GM12878 (cell line): ENCODE data around the gene SHISA7. TPM values are rescaled to one million over a fixed set of nuclear protein-coding genes. Genes with fewer than 3 reads are reported as not detected.
A peak's percentile ranks its signal among the peaks of the same experiment; 100 is the strongest.

Experiments
- ATAC-seq: fragments of 200-7000 bp; cut with Tn5 transposase; 3 replicates; pipeline ENCODE4 v1.9.1; 2020; ENCODE audit warnings: mild to moderate bottlenecking, moderate library complexity
- BruUV-seq: library from RNA; stranded (reverse); fragments of 400-500 nt; replicated peaks from 2 replicates; lab custom pipeline; 2021; lab: Mats Ljungman, UMichigan
- CTCF ChIA-PET: fragments of 300-600 bp; sonication (Branson Sonifier 250); formaldehyde crosslinking; extraction: SDS; loops from one replicate; lab custom pipeline; 2021; ENCODE audit warnings: inconsistent platforms; lab: Yijun Ruan, JAX
- POLR2A ChIA-PET: fragments of 350-600 bp; formaldehyde crosslinking; extraction: SDS; loops from one replicate; lab custom pipeline; 2021; ENCODE audit warnings: inconsistent platforms; lab: Charles Lee
- RAD21 ChIA-PET: fragments of 300-600 bp; sonication (Branson Sonifier 250); formaldehyde crosslinking; loops from one replicate; lab custom pipeline; 2023; ENCODE audit warnings: antibody characterized with exemption; ENCODE audit not compliant: unreplicated experiment; lab: Charles Lee
- SMC1A ChIA-PET: fragments of 300-600 bp; sonication (Branson Sonifier 250); formaldehyde crosslinking; loops from one replicate; lab custom pipeline; 2023; ENCODE audit not compliant: unreplicated experiment, uncharacterized antibody; lab: Charles Lee
- DNase-seq: peaks from one replicate; pipeline ENCODE4 v3.0.0-alpha.2; 2011; ENCODE audit warnings: low read depth, low spot score
- FAIRE-seq: peaks from 3 replicates; lab custom pipeline; 2011; peaks lifted over from hg19 to GRCh38; lab: Jason Lieb, UNC
- H2AFZ ChIP-seq: 2 replicates; pipeline ENCODE4 v1.6.0; 2011; ENCODE audit warnings: low read depth, low read length, control low read depth; ENCODE audit not compliant: control insufficient read depth
- H3K27ac ChIP-seq: 2 replicates; pipeline ENCODE4 v1.5.1; 2011; ENCODE audit warnings: control low read depth; ENCODE audit not compliant: control insufficient read depth, insufficient read depth
- H3K27me3 ChIP-seq, 2 experiments: replicated peaks in 1 of 2; 2 replicates each; pipeline versions ENCODE4 v1.6.0 to v1.6.1; 2011; ENCODE audit warnings: low read length in 1 of 2; ENCODE audit not compliant: control insufficient read depth in 2 of 2, insufficient read depth in 2 of 2
- H3K36me3 ChIP-seq, 2 experiments: 2 replicates each; pipeline ENCODE4 v1.5.1; 2011; ENCODE audit warnings: low read length in 1 of 2; ENCODE audit not compliant: control insufficient read depth in 2 of 2, insufficient read depth in 2 of 2
- H3K4me1 ChIP-seq: 2 replicates; pipeline ENCODE4 v1.6.1; 2011; ENCODE audit warnings: mild to moderate bottlenecking, low read length, moderate library complexity, mixed read lengths; ENCODE audit not compliant: control insufficient read depth, insufficient read depth
- H3K4me2 ChIP-seq: 2 replicates; pipeline ENCODE4 v1.6.0; 2011; ENCODE audit warnings: control low read depth; ENCODE audit not compliant: control insufficient read depth, insufficient read depth
- H3K4me3 ChIP-seq: fragments of 200-600 bp; sonication (generic); 2 replicates; pipeline ENCODE4 v1.5.1; 2016
- H3K79me2 ChIP-seq: 2 replicates; pipeline ENCODE4 v1.6.0; 2011; ENCODE audit warnings: low read length; ENCODE audit not compliant: control insufficient read depth, insufficient read depth
- H3K9ac ChIP-seq: 2 replicates; pipeline ENCODE4 v1.8.0; 2011; ENCODE audit warnings: low read length, control low read depth, mixed read lengths; ENCODE audit not compliant: control insufficient read depth, insufficient read depth
- H3K9me3 ChIP-seq: replicated peaks from 3 replicates; pipeline ENCODE4 v1.5.1; 2011; ENCODE audit warnings: mild to moderate bottlenecking, low read length; ENCODE audit not compliant: control insufficient read depth, insufficient read depth
- H4K20me1 ChIP-seq: 2 replicates; pipeline ENCODE4 v1.6.0; 2011; ENCODE audit not compliant: control insufficient read depth, insufficient read depth
- BACH1 ChIP-seq: fragments of 450-650 bp; IDR thresholded peaks from 2 replicates; pipeline ENCODE4 v1.6.1; 2017; ENCODE audit warnings: mild to moderate bottlenecking, borderline replicate concordance
- CEBPB ChIP-seq, 2 experiments: fragments of 150-350 bp in 1 of 2; IDR thresholded peaks; 2 replicates each; pipeline ENCODE4 v1.6.1; 2012 to 2014; ENCODE audit warnings: low read depth in 2 of 2, low read length in 2 of 2, borderline replicate concordance in 1 of 2, inconsistent platforms in 1 of 2
- DPF2 ChIP-seq: fragments of 450-650 bp; IDR thresholded peaks from 2 replicates; pipeline ENCODE4 v1.6.1; 2017; ENCODE audit warnings: mild to moderate bottlenecking
- FOXK2 ChIP-seq: fragments of 450-650 bp; IDR thresholded peaks from 2 replicates; pipeline ENCODE4 v1.6.1; 2017; ENCODE audit warnings: mild to moderate bottlenecking, moderate library complexity
- IKZF1 ChIP-seq: fragments of 450-650 bp; conservative IDR thresholded peaks from 2 replicates; pipeline ENCODE4 v1.6.1; 2017; ENCODE audit warnings: antibody characterized with exemption, mild to moderate bottlenecking
- NBN ChIP-seq: fragments of 450-650 bp; IDR thresholded peaks from 2 replicates; pipeline ENCODE4 v1.6.1; 2016
- POLR2A ChIP-seq: IDR thresholded peaks from 2 replicates; pipeline ENCODE4 v1.6.1; 2011; ENCODE audit warnings: low read depth, mild to moderate bottlenecking, low read length
- RB1 ChIP-seq: fragments of 450-650 bp; formaldehyde crosslinking; IDR thresholded peaks from 2 replicates; pipeline ENCODE4 v1.6.1; 2017; ENCODE audit warnings: mild to moderate bottlenecking, borderline replicate concordance
- RUNX3 ChIP-seq: IDR thresholded peaks from 2 replicates; pipeline ENCODE4 v1.6.1; 2012; ENCODE audit warnings: low read length, inconsistent platforms
- SMARCA5 ChIP-seq: fragments of 450-650 bp; IDR thresholded peaks from 2 replicates; pipeline ENCODE4 v1.6.1; 2017; ENCODE audit warnings: mild to moderate bottlenecking
- SREBF1 ChIP-seq: IDR thresholded peaks from 2 replicates; pipeline ENCODE4 v1.6.1; 2012; ENCODE audit warnings: mild to moderate bottlenecking, low read length
- TAF1 ChIP-seq: IDR thresholded peaks from 2 replicates; pipeline ENCODE4 v1.6.1; 2011; ENCODE audit warnings: mild to moderate bottlenecking, low read depth, low read length, borderline replicate concordance
- WRNIP1 ChIP-seq: IDR thresholded peaks from 2 replicates; pipeline ENCODE4 v1.6.1; 2011; ENCODE audit warnings: low read depth, low read length, improper control_type of control experiment, borderline replicate concordance
- ZSCAN29 ChIP-seq: fragments of 450-650 bp; IDR thresholded peaks from 2 replicates; pipeline ENCODE4 v1.6.1; 2017; ENCODE audit warnings: mild to moderate bottlenecking, moderate library complexity
- WGBS: methylation state at CpG from one replicate; pipeline ENCODE4 v1.1.6; 2016; ENCODE audit warnings: low lambda C conversion rate; ENCODE audit not compliant: insufficient replicate concordance, insufficient coverage; ENCODE audit errors: missing lambda C conversion rate; 5-methylcytosine and 5-hydroxymethylcytosine counted together
- in situ Hi-C: fragments of 300-500 bp; cut with MboI; formaldehyde crosslinking; loops from 9 replicates; pipeline ENCODE4 v1.14.3; 2018; ENCODE audit warnings: mixed read lengths
- intact Hi-C: fragments of 100-400 bp; cut with micrococcal nuclease; formaldehyde crosslinking; loops from one replicate; pipeline ENCODE4 v1.14.2; 2022; ENCODE audit not compliant: unreplicated experiment
- polyA plus RNA-seq, 11 experiments: library from polyadenylated mRNA; depleted of rRNA in 4 of 11; unstranded in 6 of 11; stranded (reverse) in 5 of 11; fragments of >200 nt; fragmentation: Nextera tagmentation in 4 of 11; fragmentation: Illumina TruSeq in 1 of 11; extraction: Ambion mirVana in 4 of 11; extraction: Trizol in 1 of 11; gene quantifications; 1 replicate in 1 of 11; 2 replicates in 10 of 11; pipeline versions ENCODE4 v1.2.1 to v1.2.3, GENCODE V29; 2011 to 2016; ENCODE audit warnings: inconsistent platforms in 2 of 11, missing spikeins in 2 of 11, low read depth in 1 of 11
- total RNA-seq, 4 experiments: library from RNA; depleted of rRNA in 3 of 4; stranded (reverse); fragments of >200 nt in 3 of 4; fragmentation: Illumina TruSeq in 1 of 4; extraction: Trizol in 1 of 4; gene quantifications; 2 replicates each; pipeline versions ENCODE4 v1.2.1 to v1.2.3, GENCODE V29; 2013 to 2021
- TF ChIP-seq, protein P1 (sequence below): fragments of 150-350 bp; IDR thresholded peaks from 2 replicates; pipeline ENCODE4 v1.6.1; 2016; ENCODE audit warnings: low read depth, low read length
- TF ChIP-seq, protein P2 (sequence below): IDR thresholded peaks from 2 replicates; pipeline ENCODE4 v1.6.1; 2011; ENCODE audit warnings: low read depth, low read length, improper control_type of control experiment, borderline replicate concordance
- TF ChIP-seq, protein P3 (sequence below): IDR thresholded peaks from 2 replicates; pipeline ENCODE4 v1.6.1; 2011; ENCODE audit warnings: borderline replicate concordance, low read depth, mild to moderate bottlenecking, moderate library complexity, mixed read lengths, low read length; ENCODE audit not compliant: insufficient read depth; ENCODE audit errors: extremely low read length

SHISA7 gene
- total and polyA plus RNA-seq, 10 of the 15 experiments (the other 5 are each of a cell fraction or from before 2014, with no cell fraction given): 0.03 TPM; not detected in 9

DNA sequence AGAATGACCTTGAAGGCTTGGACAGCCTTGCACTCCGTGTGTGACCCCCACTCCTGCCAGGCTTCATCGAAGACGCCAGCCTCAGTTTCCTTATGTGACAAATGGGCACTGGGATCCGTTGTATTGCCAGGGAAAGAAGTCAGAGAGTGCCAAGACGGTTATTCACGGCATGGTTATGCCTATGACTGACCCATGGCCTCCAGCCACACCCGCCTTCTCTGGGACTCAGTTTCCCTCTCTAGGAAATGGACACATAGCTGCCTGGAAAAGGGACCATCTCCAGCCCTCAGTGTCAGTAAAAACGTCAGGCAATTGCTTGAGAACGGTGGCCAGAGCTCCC lies 34.6 kb downstream of the SHISA7 start (continued):
- 0 out of 2 replicates have a peak, but pooled peaks have one; percentile 5 for TF ChIP-seq DPF2
- TF ChIP-seq, all 136 proteins: peak for 9

DNA sequence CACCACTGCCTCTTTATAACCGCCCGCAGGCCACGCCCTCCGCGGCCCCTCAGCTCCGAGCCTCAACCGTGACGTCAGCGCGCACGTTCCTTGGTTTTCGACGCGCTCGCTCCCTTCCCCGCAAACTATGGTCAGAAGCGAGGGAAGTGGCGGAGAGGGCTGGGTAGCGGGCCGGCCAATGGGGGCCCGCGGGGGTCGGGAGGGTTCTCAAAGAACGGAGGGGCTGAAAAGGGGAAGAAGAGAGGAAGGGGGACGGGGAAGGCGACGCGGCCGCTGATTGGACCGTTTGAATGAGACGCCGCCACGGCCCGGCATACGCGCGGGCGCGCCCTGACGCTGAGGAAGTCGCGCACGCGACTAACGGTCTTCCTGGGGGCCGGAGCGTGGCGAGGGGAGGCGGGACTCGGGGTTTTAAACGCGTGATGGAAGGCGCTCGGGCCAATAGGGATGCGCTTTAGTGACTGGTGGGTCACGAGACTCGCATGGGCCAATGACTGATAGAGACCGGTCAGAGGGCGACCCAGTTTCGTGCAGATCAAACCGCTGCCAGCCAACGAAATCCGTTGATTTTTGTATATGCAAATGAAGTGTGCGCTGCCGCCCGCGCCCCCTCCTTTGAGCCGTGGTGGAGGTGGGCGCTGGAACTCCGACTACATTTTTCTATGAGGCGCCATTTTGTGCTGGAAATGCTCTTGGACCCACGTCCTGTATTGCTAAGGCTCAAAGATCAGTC lies 35.1 kb downstream of the SHISA7 start:
- no peaks in the 10 kb centered on the region for H3K27me3 ChIP-seq
- H3K9ac ChIP-seq: peak overlapping the region; percentile 93
- peaks cover 37% of the 10 kb centered on the region for H3K79me2 ChIP-seq
- ChIA-PET CTCF (interaction anchor here (1.3 to 2.0 kb wide), 2 partner anchors 10 to 107 kb away, joined by 6 to 9 read pairs; no protein-coding TSS in a partner anchor), SMC1A (interaction anchor here (1.1 to 1.9 kb wide), 3 partner anchors 8 to 107 kb away, joined by 4 to 5 read pairs (median 5); no protein-coding TSS in a partner anchor), POLR2A (interaction anchor here (1.0 to 3.2 kb wide), 11 partner anchors 21 to 345 kb away, joined by 3 to 21 read pairs (median 4); partner anchors contain the start of genes HSPBP1, ISOC2, KMT5C and RDH13), RAD21 (interaction anchor here (0.6 to 2.3 kb wide), 5 partner anchors 24 to 1219 kb away, joined by 3 to 14 read pairs (median 5); partner anchors contain the start of genes HSPBP1 and TMEM238)
- FAIRE-seq: peak; percentile 93
- H3K9me3 ChIP-seq: peaks cover 5% of the 10 kb centered on the region; the same call in 1 of the 3 replicates
- H3K4me2 ChIP-seq: peak overlapping the region; percentile 99
- peak; percentile 96 for ATAC-seq
- WGBS: 1% methylated on average over 60 of the region's 72 CpGs
- peak; percentile 97 for DNase-seq
- H2AFZ ChIP-seq: peak overlapping the region; percentile 96
- H3K36me3 ChIP-seq: peaks cover 6 to 8% of the 10 kb centered on the region in 2 experiments; a peak in 3 of 4 replicates
- in situ Hi-C loops (no loop called here), intact Hi-C loops (loop anchor here (1.0 kb wide), 1 partner anchor 216 kb away; the partner anchor contains the start of gene ZNF784)
- no TSS peak for BruUV-seq
- H3K4me1 ChIP-seq: peaks cover 20% of the 10 kb centered on the region
- peak overlapping the region; percentile 98 for H3K27ac ChIP-seq
- peak overlapping the region; percentile 93 for H3K4me3 ChIP-seq
- H4K20me1 ChIP-seq: no peaks in the 10 kb centered on the region; the same call in 1 of the 2 replicates
- TF ChIP-seq WRNIP1: 0 out of 2 replicates have a peak, but pooled peaks have one; percentile 33
- TF ChIP-seq, protein P1, sequence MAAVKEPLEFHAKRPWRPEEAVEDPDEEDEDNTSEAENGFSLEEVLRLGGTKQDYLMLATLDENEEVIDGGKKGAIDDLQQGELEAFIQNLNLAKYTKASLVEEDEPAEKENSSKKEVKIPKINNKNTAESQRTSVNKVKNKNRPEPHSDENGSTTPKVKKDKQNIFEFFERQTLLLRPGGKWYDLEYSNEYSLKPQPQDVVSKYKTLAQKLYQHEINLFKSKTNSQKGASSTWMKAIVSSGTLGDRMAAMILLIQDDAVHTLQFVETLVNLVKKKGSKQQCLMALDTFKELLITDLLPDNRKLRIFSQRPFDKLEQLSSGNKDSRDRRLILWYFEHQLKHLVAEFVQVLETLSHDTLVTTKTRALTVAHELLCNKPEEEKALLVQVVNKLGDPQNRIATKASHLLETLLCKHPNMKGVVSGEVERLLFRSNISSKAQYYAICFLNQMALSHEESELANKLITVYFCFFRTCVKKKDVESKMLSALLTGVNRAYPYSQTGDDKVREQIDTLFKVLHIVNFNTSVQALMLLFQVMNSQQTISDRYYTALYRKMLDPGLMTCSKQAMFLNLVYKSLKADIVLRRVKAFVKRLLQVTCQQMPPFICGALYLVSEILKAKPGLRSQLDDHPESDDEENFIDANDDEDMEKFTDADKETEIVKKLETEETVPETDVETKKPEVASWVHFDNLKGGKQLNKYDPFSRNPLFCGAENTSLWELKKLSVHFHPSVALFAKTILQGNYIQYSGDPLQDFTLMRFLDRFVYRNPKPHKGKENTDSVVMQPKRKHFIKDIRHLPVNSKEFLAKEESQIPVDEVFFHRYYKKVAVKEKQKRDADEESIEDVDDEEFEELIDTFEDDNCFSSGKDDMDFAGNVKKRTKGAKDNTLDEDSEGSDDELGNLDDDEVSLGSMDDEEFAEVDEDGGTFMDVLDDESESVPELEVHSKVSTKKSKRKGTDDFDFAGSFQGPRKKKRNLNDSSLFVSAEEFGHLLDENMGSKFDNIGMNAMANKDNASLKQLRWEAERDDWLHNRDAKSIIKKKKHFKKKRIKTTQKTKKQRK: no peak
- TF ChIP-seq SMARCA5: no peak; the same call in 1 of the 2 replicates
- TF ChIP-seq ZSCAN29: no peak
- no peak for TF ChIP-seq CEBPB (IDR thresholded peaks at IDR 0.05; ENCODE audit: borderline replicate concordance in 1 of 2, low read depth in 2 of 2, low read length in 2 of 2)
- peak; percentile 39; the same call in 1 of the 2 replicates for TF ChIP-seq POLR2A
- peak; percentile 89; the same call in 1 of the 2 replicates for TF ChIP-seq NBN
- TF ChIP-seq IKZF1: peak; percentile 23
- TF ChIP-seq SREBF1: no peak
- TF ChIP-seq RUNX3: peak; percentile 36
- no peak for TF ChIP-seq BACH1
- TF ChIP-seq RB1: 0 out of 2 replicates have a peak, but pooled peaks have one; percentile 6
- TF ChIP-seq, protein P2, sequence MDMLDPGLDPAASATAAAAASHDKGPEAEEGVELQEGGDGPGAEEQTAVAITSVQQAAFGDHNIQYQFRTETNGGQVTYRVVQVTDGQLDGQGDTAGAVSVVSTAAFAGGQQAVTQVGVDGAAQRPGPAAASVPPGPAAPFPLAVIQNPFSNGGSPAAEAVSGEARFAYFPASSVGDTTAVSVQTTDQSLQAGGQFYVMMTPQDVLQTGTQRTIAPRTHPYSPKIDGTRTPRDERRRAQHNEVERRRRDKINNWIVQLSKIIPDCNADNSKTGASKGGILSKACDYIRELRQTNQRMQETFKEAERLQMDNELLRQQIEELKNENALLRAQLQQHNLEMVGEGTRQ: peak; percentile 82
- TF ChIP-seq, protein P3, sequence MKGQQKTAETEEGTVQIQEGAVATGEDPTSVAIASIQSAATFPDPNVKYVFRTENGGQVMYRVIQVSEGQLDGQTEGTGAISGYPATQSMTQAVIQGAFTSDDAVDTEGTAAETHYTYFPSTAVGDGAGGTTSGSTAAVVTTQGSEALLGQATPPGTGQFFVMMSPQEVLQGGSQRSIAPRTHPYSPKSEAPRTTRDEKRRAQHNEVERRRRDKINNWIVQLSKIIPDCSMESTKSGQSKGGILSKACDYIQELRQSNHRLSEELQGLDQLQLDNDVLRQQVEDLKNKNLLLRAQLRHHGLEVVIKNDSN: peak; percentile 85
- TF ChIP-seq TAF1: peak; percentile 52; the same call in 1 of the 2 replicates
- TF ChIP-seq FOXK2: no peak
